ENCODE results near the gene FHAD1.

- TF ChIP-seq ZBTB33 (IDR thresholded peaks at IDR 0.05; ENCODE audit: borderline replicate concordance, low read depth), result no peak
- no peak for TF ChIP-seq CTCF (IDR thresholded peaks at IDR 0.05)
- TF ChIP-seq FOXJ3 (CRISPR knock-in tag; IDR thresholded peaks at IDR 0.05), result peak; percentile 16; the same call in 1 of the 2 replicates
- TF ChIP-seq TAF1 (IDR thresholded peaks at IDR 0.05; ENCODE audit: borderline replicate concordance, low read depth, low read length), result no peak
- no peak for TF ChIP-seq GATA2 (CRISPR knock-in tag; IDR thresholded peaks at IDR 0.05)
These were observed 137.4 kb downstream of the FHAD1 start for GRCh38 chr1:15384301-15384901.

All from SK-N-SH (cell line).